H1 (cell line): ENCODE data around the gene FGFRL1. TPM values are rescaled to one million over a fixed set of nuclear protein-coding genes. Genes with fewer than 3 reads are reported as not detected.

Experiments used
- EP300 ChIP-seq, 2 experiments: IDR thresholded peaks; 1 replicate in 1 of 2; 2 replicates in 1 of 2; pipeline ENCODE4 v1.6.1; 2011 to 2012; ENCODE audit warnings: low read depth in 2 of 2, low read length in 2 of 2, mild to moderate bottlenecking in 2 of 2, borderline replicate concordance in 1 of 2, inconsistent platforms in 1 of 2, moderate library complexity in 1 of 2
- EZH2 ChIP-seq: fragments of 200-600 bp; sonication (generic); IDR thresholded peaks from 2 replicates; pipeline ENCODE4 v1.7.1; 2012; ENCODE audit warnings: low read depth, mild to moderate bottlenecking, moderate library complexity, low read length, inconsistent platforms; ENCODE audit not compliant: severe bottlenecking
- polyA plus RNA-seq, 7 experiments: library from polyadenylated mRNA; depleted of rRNA in 3 of 7; stranded (reverse) in 5 of 7; unstranded in 2 of 7; fragments of >200 nt in 5 of 7; fragments of 200-250 nt in 2 of 7; gene quantifications; 1 replicate in 5 of 7; 2 replicates in 1 of 7; 4 replicates in 1 of 7; pipeline versions ENCODE4 v1.2.1 to v1.2.3, GENCODE V29; 2011 to 2013; ENCODE audit warnings: missing spikeins in 2 of 7, mixed read lengths in 2 of 7
- total RNA-seq: library from RNA; stranded (reverse); fragmentation: NEBNext Ultra II Directional; extraction: Animal tissue kit (Norgen Biotek cat#: 25700); gene quantifications from 2 replicates; pipeline ENCODE4 v1.2.1, GENCODE V29; 2021
- TF ChIP-seq, protein P1 (sequence below): fragments of 300-600 bp; sonication (generic); IDR thresholded peaks from 2 replicates; pipeline ENCODE4 v1.7.1; 2012; ENCODE audit warnings: low read length, moderate library complexity, mild to moderate bottlenecking, inconsistent platforms; ENCODE audit not compliant: insufficient replicate concordance

Gene FGFRL1
- total and polyA plus RNA-seq, 2 of the 8 experiments (the other 6 are each of a cell fraction or from before 2014, with no cell fraction given), result 18.9 to 34.6 TPM

DNA sequence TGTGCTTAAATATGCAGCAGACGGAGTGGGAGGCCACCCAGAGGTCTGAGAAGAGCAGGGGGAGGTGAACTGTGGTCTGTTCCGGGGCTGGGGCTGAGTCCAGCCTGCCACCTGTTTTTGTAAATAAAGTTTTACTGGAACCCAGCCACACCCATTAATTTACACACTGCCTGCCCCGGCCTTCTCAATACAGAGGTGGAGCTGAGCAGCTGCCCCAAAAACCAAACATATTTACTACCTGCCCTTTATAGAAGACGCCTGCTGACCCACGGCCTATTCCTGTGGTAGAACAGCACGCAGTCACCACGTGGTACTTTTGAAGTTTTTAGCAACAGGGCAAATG lies 45.9 kb downstream of the FGFRL1 start (continued):
- TF ChIP-seq, protein P1, sequence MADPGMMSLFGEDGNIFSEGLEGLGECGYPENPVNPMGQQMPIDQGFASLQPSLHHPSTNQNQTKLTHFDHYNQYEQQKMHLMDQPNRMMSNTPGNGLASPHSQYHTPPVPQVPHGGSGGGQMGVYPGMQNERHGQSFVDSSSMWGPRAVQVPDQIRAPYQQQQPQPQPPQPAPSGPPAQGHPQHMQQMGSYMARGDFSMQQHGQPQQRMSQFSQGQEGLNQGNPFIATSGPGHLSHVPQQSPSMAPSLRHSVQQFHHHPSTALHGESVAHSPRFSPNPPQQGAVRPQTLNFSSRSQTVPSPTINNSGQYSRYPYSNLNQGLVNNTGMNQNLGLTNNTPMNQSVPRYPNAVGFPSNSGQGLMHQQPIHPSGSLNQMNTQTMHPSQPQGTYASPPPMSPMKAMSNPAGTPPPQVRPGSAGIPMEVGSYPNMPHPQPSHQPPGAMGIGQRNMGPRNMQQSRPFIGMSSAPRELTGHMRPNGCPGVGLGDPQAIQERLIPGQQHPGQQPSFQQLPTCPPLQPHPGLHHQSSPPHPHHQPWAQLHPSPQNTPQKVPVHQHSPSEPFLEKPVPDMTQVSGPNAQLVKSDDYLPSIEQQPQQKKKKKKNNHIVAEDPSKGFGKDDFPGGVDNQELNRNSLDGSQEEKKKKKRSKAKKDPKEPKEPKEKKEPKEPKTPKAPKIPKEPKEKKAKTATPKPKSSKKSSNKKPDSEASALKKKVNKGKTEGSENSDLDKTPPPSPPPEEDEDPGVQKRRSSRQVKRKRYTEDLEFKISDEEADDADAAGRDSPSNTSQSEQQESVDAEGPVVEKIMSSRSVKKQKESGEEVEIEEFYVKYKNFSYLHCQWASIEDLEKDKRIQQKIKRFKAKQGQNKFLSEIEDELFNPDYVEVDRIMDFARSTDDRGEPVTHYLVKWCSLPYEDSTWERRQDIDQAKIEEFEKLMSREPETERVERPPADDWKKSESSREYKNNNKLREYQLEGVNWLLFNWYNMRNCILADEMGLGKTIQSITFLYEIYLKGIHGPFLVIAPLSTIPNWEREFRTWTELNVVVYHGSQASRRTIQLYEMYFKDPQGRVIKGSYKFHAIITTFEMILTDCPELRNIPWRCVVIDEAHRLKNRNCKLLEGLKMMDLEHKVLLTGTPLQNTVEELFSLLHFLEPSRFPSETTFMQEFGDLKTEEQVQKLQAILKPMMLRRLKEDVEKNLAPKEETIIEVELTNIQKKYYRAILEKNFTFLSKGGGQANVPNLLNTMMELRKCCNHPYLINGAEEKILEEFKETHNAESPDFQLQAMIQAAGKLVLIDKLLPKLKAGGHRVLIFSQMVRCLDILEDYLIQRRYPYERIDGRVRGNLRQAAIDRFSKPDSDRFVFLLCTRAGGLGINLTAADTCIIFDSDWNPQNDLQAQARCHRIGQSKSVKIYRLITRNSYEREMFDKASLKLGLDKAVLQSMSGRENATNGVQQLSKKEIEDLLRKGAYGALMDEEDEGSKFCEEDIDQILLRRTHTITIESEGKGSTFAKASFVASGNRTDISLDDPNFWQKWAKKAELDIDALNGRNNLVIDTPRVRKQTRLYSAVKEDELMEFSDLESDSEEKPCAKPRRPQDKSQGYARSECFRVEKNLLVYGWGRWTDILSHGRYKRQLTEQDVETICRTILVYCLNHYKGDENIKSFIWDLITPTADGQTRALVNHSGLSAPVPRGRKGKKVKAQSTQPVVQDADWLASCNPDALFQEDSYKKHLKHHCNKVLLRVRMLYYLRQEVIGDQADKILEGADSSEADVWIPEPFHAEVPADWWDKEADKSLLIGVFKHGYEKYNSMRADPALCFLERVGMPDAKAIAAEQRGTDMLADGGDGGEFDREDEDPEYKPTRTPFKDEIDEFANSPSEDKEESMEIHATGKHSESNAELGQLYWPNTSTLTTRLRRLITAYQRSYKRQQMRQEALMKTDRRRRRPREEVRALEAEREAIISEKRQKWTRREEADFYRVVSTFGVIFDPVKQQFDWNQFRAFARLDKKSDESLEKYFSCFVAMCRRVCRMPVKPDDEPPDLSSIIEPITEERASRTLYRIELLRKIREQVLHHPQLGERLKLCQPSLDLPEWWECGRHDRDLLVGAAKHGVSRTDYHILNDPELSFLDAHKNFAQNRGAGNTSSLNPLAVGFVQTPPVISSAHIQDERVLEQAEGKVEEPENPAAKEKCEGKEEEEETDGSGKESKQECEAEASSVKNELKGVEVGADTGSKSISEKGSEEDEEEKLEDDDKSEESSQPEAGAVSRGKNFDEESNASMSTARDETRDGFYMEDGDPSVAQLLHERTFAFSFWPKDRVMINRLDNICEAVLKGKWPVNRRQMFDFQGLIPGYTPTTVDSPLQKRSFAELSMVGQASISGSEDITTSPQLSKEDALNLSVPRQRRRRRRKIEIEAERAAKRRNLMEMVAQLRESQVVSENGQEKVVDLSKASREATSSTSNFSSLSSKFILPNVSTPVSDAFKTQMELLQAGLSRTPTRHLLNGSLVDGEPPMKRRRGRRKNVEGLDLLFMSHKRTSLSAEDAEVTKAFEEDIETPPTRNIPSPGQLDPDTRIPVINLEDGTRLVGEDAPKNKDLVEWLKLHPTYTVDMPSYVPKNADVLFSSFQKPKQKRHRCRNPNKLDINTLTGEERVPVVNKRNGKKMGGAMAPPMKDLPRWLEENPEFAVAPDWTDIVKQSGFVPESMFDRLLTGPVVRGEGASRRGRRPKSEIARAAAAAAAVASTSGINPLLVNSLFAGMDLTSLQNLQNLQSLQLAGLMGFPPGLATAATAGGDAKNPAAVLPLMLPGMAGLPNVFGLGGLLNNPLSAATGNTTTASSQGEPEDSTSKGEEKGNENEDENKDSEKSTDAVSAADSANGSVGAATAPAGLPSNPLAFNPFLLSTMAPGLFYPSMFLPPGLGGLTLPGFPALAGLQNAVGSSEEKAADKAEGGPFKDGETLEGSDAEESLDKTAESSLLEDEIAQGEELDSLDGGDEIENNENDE, result no peak
- TF ChIP-seq EZH2 (no peak), EP300 (IDR thresholded peaks at IDR 0.05; ENCODE audit: borderline replicate concordance in 1 of 2, low read depth in 2 of 2, low read length in 2 of 2) (no peak)
